Smooth muscle cell of the brain vasculature (primary cell): ENCODE results near the gene TMEM273.

Experiments used
- DNase-seq: peaks from one replicate; pipeline ENCODE4 v3.0.0-alpha.2; 2012; ENCODE audit warnings: low read depth, low spot score

TMEM273 gene

GRCh38 chr10:49164559-49165188 is 23.5 kb downstream of the TMEM273 start:
- DNase-seq = no peak

- no peak for DNase-seq
These were observed 24.4 kb downstream of the TMEM273 start for GRCh38 chr10:49163741-49164140.

- no peak for DNase-seq
These were observed 25.4 kb downstream of the TMEM273 start for GRCh38 chr10:49162761-49163310.

GRCh38 chr10:49162063-49162462 is 26.1 kb downstream of the TMEM273 start:
- no peak for DNase-seq

- DNase-seq = no peak
These were observed 26.7 kb downstream of the TMEM273 start for GRCh38 chr10:49161411-49161997.

GRCh38 chr10:49160814-49161213 is 27.4 kb downstream of the TMEM273 start:
- no peak for DNase-seq

- DNase-seq = no peak
These were observed 28.1 kb downstream of the TMEM273 start for GRCh38 chr10:49160110-49160509.

- no peak for DNase-seq
These were observed 29.3 kb downstream of the TMEM273 start for GRCh38 chr10:49158915-49159314.

GRCh38 chr10:49158404-49158803 is 29.8 kb downstream of the TMEM273 start:
- DNase-seq = no peak

GRCh38 chr10:49157229-49157628 is 31.0 kb downstream of the TMEM273 start:
- DNase-seq = no peak

- no peak for DNase-seq
These were observed 33.5 kb downstream of the TMEM273 start for GRCh38 chr10:49154641-49155040.

GRCh38 chr10:49153971-49154370 is 34.2 kb downstream of the TMEM273 start:
- DNase-seq = no peak

- no peak for DNase-seq
These were observed 35.1 kb downstream of the TMEM273 start for GRCh38 chr10:49153115-49153514.

GRCh38 chr10:49152663-49153062 is 35.5 kb downstream of the TMEM273 start:
- no peak for DNase-seq

GRCh38 chr10:49152037-49152436 is 36.2 kb downstream of the TMEM273 start:
- no peak for DNase-seq

GRCh38 chr10:49151481-49151880 is 36.7 kb downstream of the TMEM273 start:
- no peak for DNase-seq

- DNase-seq = no peak
These were observed 37.2 kb downstream of the TMEM273 start for GRCh38 chr10:49151025-49151445.

- no peak for DNase-seq
These were observed 37.8 kb downstream of the TMEM273 start for GRCh38 chr10:49150426-49150825.

GRCh38 chr10:49149881-49150280 is 38.3 kb downstream of the TMEM273 start:
- DNase-seq = no peak

- no peak for DNase-seq
These were observed 44.0 kb downstream of the TMEM273 start for GRCh38 chr10:49144058-49144720.

- no peak for DNase-seq
These were observed 44.9 kb downstream of the TMEM273 start for GRCh38 chr10:49143249-49143648.

GRCh38 chr10:49141541-49142332 is 46.5 kb downstream of the TMEM273 start:
- DNase-seq = no peak
